PC-3 (cell line): ENCODE data around the gene CDH16. TPM values are rescaled to one million over a fixed set of nuclear protein-coding genes. Genes with fewer than 3 reads are reported as not detected.

Experiments
- ATAC-seq: fragments of 200-7000 bp; cut with Tn5 transposase; 2 replicates; pipeline ENCODE4 v1.9.1; 2020; ENCODE audit warnings: mild to moderate bottlenecking, moderate library complexity
- BruUV-seq: library from RNA; stranded (reverse); fragments of 400-500 nt; replicated peaks from 2 replicates; lab custom pipeline; 2021; lab: Mats Ljungman, UMichigan
- CTCF ChIA-PET: fragments of 300-600 bp; sonication (Branson Sonifier 250); formaldehyde crosslinking; loops from one replicate; lab custom pipeline; 2022; ENCODE audit warnings: antibody characterized with exemption; lab: Charles Lee
- POLR2A ChIA-PET: fragments of 300-600 bp; sonication (Branson Sonifier 250); formaldehyde crosslinking; loops from one replicate; lab custom pipeline; 2022; ENCODE audit warnings: antibody characterized with exemption; ENCODE audit not compliant: unreplicated experiment; lab: Charles Lee
- DNase-seq: peaks from one replicate; pipeline ENCODE4 v3.0.0-alpha.2; 2015
- H2AFZ ChIP-seq: fragments of 300-600 bp; sonication (generic); 2 replicates; pipeline ENCODE4 v1.6.0; 2016; ENCODE audit warnings: antibody characterized with exemption, low read length
- H3F3A ChIP-seq: fragments of 300-600 bp; sonication (generic); one replicate; pipeline ENCODE4 v1.6.0; 2017; ENCODE audit warnings: antibody characterized with exemption, low read length, control low read depth, mild to moderate bottlenecking; ENCODE audit not compliant: unreplicated experiment
- H3K27ac ChIP-seq: fragments of 300-600 bp; sonication (generic); 2 replicates; pipeline ENCODE4 v1.5.1; 2016; ENCODE audit warnings: mild to moderate bottlenecking, low read length
- H3K27me3 ChIP-seq: fragments of 300-600 bp; sonication (generic); 2 replicates; pipeline ENCODE4 v1.6.1; 2016; ENCODE audit warnings: low read length, mixed read lengths
- H3K36me3 ChIP-seq: fragments of 300-600 bp; sonication (generic); 2 replicates; pipeline ENCODE4 v1.6.1; 2016; ENCODE audit warnings: low read depth, mixed run types, low read length, mixed read lengths
- H3K4me1 ChIP-seq: fragments of 300-600 bp; sonication (generic); 2 replicates; pipeline ENCODE4 v1.5.1; 2016; ENCODE audit warnings: low read length; ENCODE audit not compliant: insufficient read depth
- H3K4me2 ChIP-seq: fragments of 300-600 bp; sonication (generic); 2 replicates; pipeline ENCODE4 v1.6.0; 2016; ENCODE audit warnings: low read length
- H3K4me3 ChIP-seq: fragments of 300-600 bp; sonication (generic); 2 replicates; pipeline ENCODE4 v1.5.1; 2016; ENCODE audit warnings: mild to moderate bottlenecking, low read length, mixed read lengths
- H3K79me2 ChIP-seq: fragments of 300-600 bp; sonication (generic); 2 replicates; pipeline ENCODE4 v1.6.1; 2017; ENCODE audit warnings: low read length, mixed read lengths
- H3K9ac ChIP-seq: fragments of 300-600 bp; sonication (generic); 2 replicates; pipeline ENCODE4 v1.6.0; 2016; ENCODE audit warnings: mild to moderate bottlenecking, low read length
- H3K9me2 ChIP-seq: fragments of 300-600 bp; sonication (generic); replicated peaks from 2 replicates; pipeline ENCODE4 v1.6.1; 2016; ENCODE audit warnings: mixed run types, low read length, mixed read lengths
- H3K9me3 ChIP-seq: fragments of 300-600 bp; sonication (generic); 2 replicates; pipeline ENCODE4 v1.6.1; 2016; ENCODE audit warnings: low read length, mixed read lengths
- H4K20me1 ChIP-seq: fragments of 300-600 bp; sonication (generic); 2 replicates; pipeline ENCODE4 v1.6.1; 2016; ENCODE audit warnings: low read length, mixed read lengths
- EZH2 ChIP-seq: fragments of 300-600 bp; sonication (generic); IDR thresholded peaks from one replicate; pipeline ENCODE4 v1.6.1; 2017; ENCODE audit warnings: antibody characterized with exemption, mild to moderate bottlenecking, low read length; ENCODE audit not compliant: unreplicated experiment
- EZH2phosphoT487 ChIP-seq: fragments of 300-600 bp; sonication (generic); IDR thresholded peaks from 2 replicates; pipeline ENCODE4 v1.6.1; 2018; ENCODE audit warnings: mild to moderate bottlenecking, antibody characterized with exemption, low read length, borderline replicate concordance
- intact Hi-C: fragments of 100-400 bp; cut with micrococcal nuclease; formaldehyde crosslinking; loops from 2 replicates; pipeline ENCODE4 v1.9.0; 2023
- total RNA-seq: library from RNA; depleted of rRNA; stranded (reverse); fragments of >200 nt; gene quantifications from 2 replicates; pipeline ENCODE4 v1.2.3, GENCODE V29; 2014
- TF ChIP-seq, protein P1 (sequence below): fragments of 300-600 bp; sonication (generic); conservative IDR thresholded peaks from 2 replicates; pipeline ENCODE4 v1.5.1; 2017; ENCODE audit warnings: antibody characterized with exemption, low read depth, mild to moderate bottlenecking, low read length

Gene CDH16
- total RNA-seq, 1 experiment from 2014 or later = not detected

DNA sequence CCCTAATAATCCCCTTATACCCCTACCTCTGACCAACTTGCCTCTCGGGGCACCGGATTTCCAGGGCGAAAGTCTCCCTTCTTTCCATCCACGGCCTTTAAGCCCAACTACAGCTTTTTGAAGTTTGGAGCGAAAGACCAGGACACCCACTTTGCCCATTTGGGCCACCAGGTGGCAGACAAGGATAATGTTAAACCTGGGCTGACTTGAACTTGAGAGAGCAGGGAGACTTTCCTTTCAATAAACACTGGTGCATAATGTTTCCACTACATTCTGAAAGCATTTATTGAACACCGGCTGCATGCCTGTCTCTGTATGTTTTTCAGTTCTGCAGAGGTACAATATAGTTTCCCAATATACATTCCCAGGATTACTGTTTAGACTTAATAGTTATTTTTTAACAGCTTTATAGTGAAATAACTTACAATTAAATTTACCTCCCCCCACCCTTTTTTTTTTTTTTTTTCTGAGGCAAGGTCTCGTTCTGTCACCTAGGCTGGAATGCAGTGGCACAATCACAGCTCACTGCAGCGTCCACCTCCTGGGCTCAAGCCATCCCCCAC, 35.5 kb upstream of the CDH16 start:
- Histone ChIP-seq H3K9ac (no peak overlapping the region), H3K4me2 (no peak overlapping the region), H3K27me3 (no peaks in the 10 kb centered on the region), H4K20me1 (no peaks in the 10 kb centered on the region), H3K27ac (no peak overlapping the region), H3K79me2 (no peaks in the 10 kb centered on the region), H3K36me3 (no peaks in the 10 kb centered on the region), H3K4me3 (no peak overlapping the region), H3K9me2 (no peaks in the 10 kb centered on the region), H3F3A (no peaks in the 10 kb centered on the region), H3K4me1 (no peaks in the 10 kb centered on the region), H3K9me3 (no peaks in the 10 kb centered on the region), H2AFZ (peak overlapping the region; percentile 62)
- ATAC-seq (peak; percentile 82), DNase-seq (peak; percentile 81)
- no TSS peak for BruUV-seq
- CTCF ChIA-PET = interaction anchor here (0.5 to 0.6 kb wide), 5 partner anchors 9 to 466 kb away, joined by 3 to 12 read pairs (median 6); no protein-coding TSS in a partner anchor
- TF ChIP-seq, protein P1, sequence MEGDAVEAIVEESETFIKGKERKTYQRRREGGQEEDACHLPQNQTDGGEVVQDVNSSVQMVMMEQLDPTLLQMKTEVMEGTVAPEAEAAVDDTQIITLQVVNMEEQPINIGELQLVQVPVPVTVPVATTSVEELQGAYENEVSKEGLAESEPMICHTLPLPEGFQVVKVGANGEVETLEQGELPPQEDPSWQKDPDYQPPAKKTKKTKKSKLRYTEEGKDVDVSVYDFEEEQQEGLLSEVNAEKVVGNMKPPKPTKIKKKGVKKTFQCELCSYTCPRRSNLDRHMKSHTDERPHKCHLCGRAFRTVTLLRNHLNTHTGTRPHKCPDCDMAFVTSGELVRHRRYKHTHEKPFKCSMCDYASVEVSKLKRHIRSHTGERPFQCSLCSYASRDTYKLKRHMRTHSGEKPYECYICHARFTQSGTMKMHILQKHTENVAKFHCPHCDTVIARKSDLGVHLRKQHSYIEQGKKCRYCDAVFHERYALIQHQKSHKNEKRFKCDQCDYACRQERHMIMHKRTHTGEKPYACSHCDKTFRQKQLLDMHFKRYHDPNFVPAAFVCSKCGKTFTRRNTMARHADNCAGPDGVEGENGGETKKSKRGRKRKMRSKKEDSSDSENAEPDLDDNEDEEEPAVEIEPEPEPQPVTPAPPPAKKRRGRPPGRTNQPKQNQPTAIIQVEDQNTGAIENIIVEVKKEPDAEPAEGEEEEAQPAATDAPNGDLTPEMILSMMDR = peak; percentile 80
- no peak for TF ChIP-seq EZH2phosphoT487
- intact Hi-C loops = loop anchor here (1.0 to 5.0 kb wide), 2 partner anchors 203 to 231 kb away; partner anchors contain the start of genes FBXL8 and TRADD
- POLR2A ChIA-PET = no interaction called here

DNA sequence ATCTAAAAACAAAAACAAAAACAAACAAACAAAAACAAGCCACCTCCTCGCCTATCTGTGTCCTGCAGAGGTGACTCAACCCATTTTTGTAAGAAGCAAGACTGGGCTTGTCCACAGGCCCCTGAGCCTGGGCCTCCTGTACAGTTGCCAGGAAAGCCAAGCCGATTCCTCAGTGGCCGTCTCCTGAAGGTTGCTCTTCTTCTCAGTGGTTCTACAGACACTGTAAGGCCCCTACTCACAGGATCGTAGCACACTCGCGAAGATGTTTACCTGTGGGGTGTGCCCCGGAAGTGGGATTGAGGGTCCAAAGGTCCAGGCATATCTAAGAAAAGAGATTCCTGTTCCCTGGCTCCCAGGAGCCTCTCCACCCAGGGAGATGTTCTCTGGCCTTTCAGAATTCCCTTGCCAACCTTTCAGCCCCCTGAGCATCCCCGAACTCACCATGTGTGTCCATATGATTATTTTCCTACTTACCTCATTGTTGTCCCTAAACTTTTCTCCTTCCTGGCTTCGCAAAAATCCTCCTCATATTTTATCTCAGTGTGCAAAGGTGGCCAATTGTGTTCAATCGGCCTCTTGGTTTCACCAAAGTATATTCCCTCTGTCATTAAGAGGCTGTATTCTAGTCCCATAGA, 34.9 kb upstream of the CDH16 start:
- CTCF ChIA-PET = interaction anchor here (0.5 to 0.6 kb wide), 6 partner anchors 10 to 527 kb away, joined by 3 to 12 read pairs (median 5); no protein-coding TSS in a partner anchor
- Histone ChIP-seq H3K27me3 (no peaks in the 10 kb centered on the region), H3K27ac (no peak overlapping the region), H3F3A (no peaks in the 10 kb centered on the region), H3K9me2 (no peaks in the 10 kb centered on the region), H3K4me3 (no peak overlapping the region), H3K79me2 (no peaks in the 10 kb centered on the region), H3K4me2 (no peak overlapping the region), H2AFZ (peak overlapping the region; percentile 62), H4K20me1 (no peaks in the 10 kb centered on the region), H3K36me3 (no peaks in the 10 kb centered on the region), H3K9me3 (no peaks in the 10 kb centered on the region), H3K9ac (no peak overlapping the region), H3K4me1 (no peaks in the 10 kb centered on the region)
- DNase-seq (no peak), ATAC-seq (no peak)
- no peak for TF ChIP-seq EZH2
- TF ChIP-seq, protein P1 = no peak
- TF ChIP-seq EZH2phosphoT487 = no peak
- intact Hi-C loops = loop anchor here (1.0 to 5.0 kb wide), 2 partner anchors 204 to 232 kb away; partner anchors contain the start of genes FBXL8 and TRADD
- POLR2A ChIA-PET = no interaction called here
- BruUV-seq = no TSS peak
